ENCODE data around the gene KRT80. TPM values are rescaled to one million over a fixed set of nuclear protein-coding genes. Genes with fewer than 3 reads are reported as not detected.

The KRT80 gene
- total and polyA plus RNA-seq, 3 donors from 2014 or later = 0.50 to 1.0 (median 0.94) TPM

DNA sequence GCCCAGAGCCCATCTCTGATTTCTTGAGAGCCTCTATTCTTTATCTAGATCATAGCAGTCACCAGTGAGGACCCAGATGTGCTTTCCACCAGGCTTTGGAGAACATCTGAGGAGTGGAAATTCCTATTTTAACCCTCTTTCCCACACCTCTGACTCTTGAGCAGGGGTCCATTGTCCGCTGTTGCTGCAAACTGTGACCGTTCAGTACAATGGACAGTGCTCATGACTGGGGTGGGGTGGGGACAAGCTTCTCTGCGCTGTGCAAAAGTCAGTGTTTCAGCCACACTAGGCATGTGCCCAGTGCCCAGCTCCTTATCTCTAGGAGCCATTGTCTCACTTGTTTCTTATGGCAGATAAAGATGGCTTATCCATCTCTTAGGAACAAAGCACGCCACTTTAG lies 24.3 kb upstream of the KRT80 start:
- Histone ChIP-seq H3K4me3 (no peak overlapping the region), H3K27me3 (no peaks in the 10 kb centered on the region), H3K36me3 (ENCODE audit: low read depth, missing control alignments) (no peaks in the 10 kb centered on the region), H3K9me3 (no peaks in the 10 kb centered on the region), H3K27ac (no peak overlapping the region), H3K4me1 (peaks cover 8% of the 10 kb centered on the region)
- peak; percentile 37 for DNase-seq
- intact Hi-C loops (cut with DNase I; ENCODE audit: low total_unique reads) = no loop called here
- TF ChIP-seq, protein P1, sequence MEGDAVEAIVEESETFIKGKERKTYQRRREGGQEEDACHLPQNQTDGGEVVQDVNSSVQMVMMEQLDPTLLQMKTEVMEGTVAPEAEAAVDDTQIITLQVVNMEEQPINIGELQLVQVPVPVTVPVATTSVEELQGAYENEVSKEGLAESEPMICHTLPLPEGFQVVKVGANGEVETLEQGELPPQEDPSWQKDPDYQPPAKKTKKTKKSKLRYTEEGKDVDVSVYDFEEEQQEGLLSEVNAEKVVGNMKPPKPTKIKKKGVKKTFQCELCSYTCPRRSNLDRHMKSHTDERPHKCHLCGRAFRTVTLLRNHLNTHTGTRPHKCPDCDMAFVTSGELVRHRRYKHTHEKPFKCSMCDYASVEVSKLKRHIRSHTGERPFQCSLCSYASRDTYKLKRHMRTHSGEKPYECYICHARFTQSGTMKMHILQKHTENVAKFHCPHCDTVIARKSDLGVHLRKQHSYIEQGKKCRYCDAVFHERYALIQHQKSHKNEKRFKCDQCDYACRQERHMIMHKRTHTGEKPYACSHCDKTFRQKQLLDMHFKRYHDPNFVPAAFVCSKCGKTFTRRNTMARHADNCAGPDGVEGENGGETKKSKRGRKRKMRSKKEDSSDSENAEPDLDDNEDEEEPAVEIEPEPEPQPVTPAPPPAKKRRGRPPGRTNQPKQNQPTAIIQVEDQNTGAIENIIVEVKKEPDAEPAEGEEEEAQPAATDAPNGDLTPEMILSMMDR (IDR thresholded peaks at IDR 0.05) = no peak
- no peak for TF ChIP-seq POLR2A (IDR thresholded peaks at IDR 0.05)
- 73 to 95% methylated on average over 4 of the region's 4 CpGs for WGBS, 2 donors

GRCh38 chr12:52215587-52216031 lies 23.8 kb upstream of the KRT80 start:
- intact Hi-C loops (cut with DNase I; ENCODE audit: low total_unique reads) = no loop called here
- H3K4me3 ChIP-seq = no peak overlapping the region
- peaks cover 8% of the 10 kb centered on the region for H3K4me1 ChIP-seq
- H3K9me3 ChIP-seq = no peaks in the 10 kb centered on the region
- H3K36me3 ChIP-seq (ENCODE audit: low read depth, missing control alignments) = no peaks in the 10 kb centered on the region
- no peak overlapping the region for H3K27ac ChIP-seq
- no peak for TF ChIP-seq POLR2A (IDR thresholded peaks at IDR 0.05)
- TF ChIP-seq, protein P1 (IDR thresholded peaks at IDR 0.05) = no peak
- no peak for DNase-seq
- 77 to 93% methylated on average over 4 to 7 of the region's 7 CpGs for WGBS, 2 donors
- H3K27me3 ChIP-seq = no peaks in the 10 kb centered on the region

- no peak for DNase-seq
- Histone ChIP-seq H3K4me3 (no peak overlapping the region), H3K9me3 (no peaks in the 10 kb centered on the region), H3K27me3 (no peaks in the 10 kb centered on the region), H3K36me3 (ENCODE audit: low read depth, missing control alignments) (no peaks in the 10 kb centered on the region), H3K27ac (no peak overlapping the region), H3K4me1 (peaks cover 8% of the 10 kb centered on the region)
- intact Hi-C loops (cut with DNase I; ENCODE audit: low total_unique reads) = no loop called here
- WGBS, 2 donors = 63% methylated on average over 3 of the region's 3 CpGs; no CpG with 5 or more reads in 1 of the 2 donors
- TF ChIP-seq, protein P1 (IDR thresholded peaks at IDR 0.05) = peak in 1 of 3 experiments; percentile 15
- TF ChIP-seq POLR2A (IDR thresholded peaks at IDR 0.05) = no peak
These were observed 22.6 kb upstream of the KRT80 start for GRCh38 chr12:52214421-52214802.

DNA sequence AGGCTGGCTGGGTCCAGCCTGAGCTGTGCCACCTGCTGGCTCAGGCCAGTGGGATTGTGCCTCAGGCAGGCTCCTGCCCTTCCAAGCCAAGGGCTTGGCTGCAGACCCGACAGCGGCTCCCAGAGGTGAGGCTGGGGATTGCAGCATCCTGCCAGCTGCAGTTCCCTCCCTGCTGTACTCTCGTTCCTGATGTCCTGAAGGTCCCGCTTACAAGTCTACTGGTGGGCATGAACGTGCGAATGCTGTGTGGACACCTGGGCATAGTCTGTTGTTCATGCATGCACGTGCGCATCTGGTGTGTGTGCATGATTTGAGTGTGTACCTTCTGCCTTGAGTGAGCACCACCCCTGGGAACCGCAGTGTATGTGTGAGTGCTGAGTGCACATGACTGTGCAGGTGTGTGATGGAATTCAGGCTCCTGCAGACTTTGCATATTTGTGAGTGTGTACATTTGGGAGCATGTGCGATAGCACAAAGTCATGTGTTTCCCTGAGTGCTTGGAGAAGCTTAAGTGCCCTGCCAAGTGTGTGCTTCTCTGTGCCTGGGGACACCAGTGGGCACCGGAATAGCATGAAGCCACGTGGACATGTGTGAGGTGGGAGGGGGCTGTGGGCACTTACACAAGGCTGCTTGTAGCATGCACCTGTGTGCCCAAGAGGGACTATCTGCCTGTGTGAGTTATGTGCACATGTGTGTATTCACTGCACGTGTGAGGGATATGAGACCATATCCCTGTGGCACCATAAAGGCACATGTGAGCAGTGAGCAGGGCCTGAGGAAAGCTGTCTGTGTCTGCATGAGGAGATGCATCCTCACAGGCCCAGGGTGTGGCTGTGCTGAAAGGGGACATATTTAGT lies 22.0 kb upstream of the KRT80 start:
- Histone ChIP-seq H3K27me3 (no peaks in the 10 kb centered on the region), H3K27ac (no peak overlapping the region), H3K4me1 (peaks cover 8% of the 10 kb centered on the region), H3K36me3 (ENCODE audit: low read depth, missing control alignments) (no peaks in the 10 kb centered on the region), H3K9me3 (no peaks in the 10 kb centered on the region), H3K4me3 (no peak overlapping the region)
- intact Hi-C loops (cut with DNase I; ENCODE audit: low total_unique reads) = no loop called here
- TF ChIP-seq, protein P1 (IDR thresholded peaks at IDR 0.05) = peak; percentile 77 to 90 (median 84)
- no peak for TF ChIP-seq POLR2A (IDR thresholded peaks at IDR 0.05)
- WGBS, 2 donors = 61 to 64% methylated on average over 7 to 13 of the region's 13 CpGs
- peak; percentile 81 for DNase-seq
